ENCODE measurements around the gene PPM1G.

GRCh38 chr2:27442920-27443282 lies 33.5 kb upstream of the PPM1G start:
- TF ChIP-seq, protein P1, sequence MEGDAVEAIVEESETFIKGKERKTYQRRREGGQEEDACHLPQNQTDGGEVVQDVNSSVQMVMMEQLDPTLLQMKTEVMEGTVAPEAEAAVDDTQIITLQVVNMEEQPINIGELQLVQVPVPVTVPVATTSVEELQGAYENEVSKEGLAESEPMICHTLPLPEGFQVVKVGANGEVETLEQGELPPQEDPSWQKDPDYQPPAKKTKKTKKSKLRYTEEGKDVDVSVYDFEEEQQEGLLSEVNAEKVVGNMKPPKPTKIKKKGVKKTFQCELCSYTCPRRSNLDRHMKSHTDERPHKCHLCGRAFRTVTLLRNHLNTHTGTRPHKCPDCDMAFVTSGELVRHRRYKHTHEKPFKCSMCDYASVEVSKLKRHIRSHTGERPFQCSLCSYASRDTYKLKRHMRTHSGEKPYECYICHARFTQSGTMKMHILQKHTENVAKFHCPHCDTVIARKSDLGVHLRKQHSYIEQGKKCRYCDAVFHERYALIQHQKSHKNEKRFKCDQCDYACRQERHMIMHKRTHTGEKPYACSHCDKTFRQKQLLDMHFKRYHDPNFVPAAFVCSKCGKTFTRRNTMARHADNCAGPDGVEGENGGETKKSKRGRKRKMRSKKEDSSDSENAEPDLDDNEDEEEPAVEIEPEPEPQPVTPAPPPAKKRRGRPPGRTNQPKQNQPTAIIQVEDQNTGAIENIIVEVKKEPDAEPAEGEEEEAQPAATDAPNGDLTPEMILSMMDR (IDR thresholded peaks at IDR 0.05) = no peak
- TF ChIP-seq POLR2AphosphoS5 (IDR thresholded peaks at IDR 0.05) = no peak
- TF ChIP-seq POLR2A (IDR thresholded peaks at IDR 0.05) = no peak
- no peak for TF ChIP-seq EP300 (IDR thresholded peaks at IDR 0.05)

Data from suprapubic skin (tissue), 4 donors.